SK-N-SH (cell line): ENCODE data around the gene DDR1. TPM values are rescaled to one million over a fixed set of nuclear protein-coding genes. Genes with fewer than 3 reads are reported as not detected.

Experiments
- CTCF ChIA-PET: fragments of 300-600, 350-600 bp; formaldehyde crosslinking; extraction: SDS; loops from one replicate; lab custom pipeline; 2021; lab: Yijun Ruan, JAX
- POLR2A ChIA-PET: fragments of 350-600 bp; sonication (Branson Sonifier 250); formaldehyde crosslinking; extraction: SDS; loops from one replicate; lab custom pipeline; 2020; ENCODE audit warnings: antibody characterized with exemption, inconsistent platforms; lab: Yijun Ruan, JAX
- DNase-seq: peaks from one replicate; pipeline ENCODE4 v3.0.0; 2012
- H2AFZ ChIP-seq: fragments of 200-600 bp; sonication (generic); 2 replicates; pipeline ENCODE4 v1.8.1; 2016; ENCODE audit warnings: antibody characterized with exemption, mild to moderate bottlenecking, low read depth
- H3F3A ChIP-seq: fragments of 200-600 bp; sonication (generic); replicated peaks from 2 replicates; pipeline ENCODE3; 2016; ENCODE audit warnings: antibody characterized with exemption, mild to moderate bottlenecking; ENCODE audit not compliant: insufficient read depth
- H3K27ac ChIP-seq, 2 experiments: fragments of 200-500 bp in 1 of 2; fragments of 200-600 bp in 1 of 2; sonication (Bioruptor generic) in 1 of 2; sonication (generic), shearing (Covaris generic) in 1 of 2; 2 replicates each; pipeline versions ENCODE4 v1.5.1 to v1.6.1; 2014 to 2016; ENCODE audit warnings: low read depth in 2 of 2, inconsistent platforms in 1 of 2, low read length in 1 of 2, mild to moderate bottlenecking in 1 of 2, mixed read lengths in 1 of 2
- H3K27me3 ChIP-seq: fragments of 200-600 bp; sonication (generic), shearing (Covaris generic); 2 replicates; pipeline ENCODE4 v1.6.1; 2016; ENCODE audit warnings: mixed run types; ENCODE audit not compliant: insufficient read depth
- H3K36me3 ChIP-seq, 2 experiments: fragments of 200-500 bp in 1 of 2; fragments of 200-600 bp in 1 of 2; sonication (Bioruptor generic) in 1 of 2; sonication (generic) in 1 of 2; replicated peaks in 1 of 2; 2 replicates each; pipeline versions ENCODE3 to v1.5.1; 2014 to 2016; ENCODE audit warnings: low read length in 1 of 2, mild to moderate bottlenecking in 1 of 2; ENCODE audit not compliant: insufficient read depth in 2 of 2, control insufficient read depth in 1 of 2
- H3K4me1 ChIP-seq, 2 experiments: fragments of 200-500 bp in 1 of 2; fragments of 200-600 bp in 1 of 2; sonication (Bioruptor generic) in 1 of 2; sonication (generic), shearing (Covaris generic) in 1 of 2; 2 replicates each; pipeline versions ENCODE4 v1.5.1 to v1.6.1; 2014 to 2016; ENCODE audit warnings: low read depth in 1 of 2, low read length in 1 of 2, mixed run types in 1 of 2; ENCODE audit not compliant: insufficient read depth in 2 of 2, control insufficient read depth in 1 of 2
- H3K4me2 ChIP-seq: fragments of 200-600 bp; sonication (generic), shearing (Covaris generic); 2 replicates; pipeline ENCODE4 v1.6.1; 2017; ENCODE audit warnings: mixed run types
- H3K4me3 ChIP-seq, 2 experiments: fragments of 200-500 bp in 1 of 2; fragments of 200-600 bp in 1 of 2; sonication (Bioruptor generic) in 1 of 2; sonication (generic), shearing (Covaris generic) in 1 of 2; 2 replicates each; pipeline versions ENCODE4 v1.5.1 to v1.8.1; 2014 to 2016; ENCODE audit warnings: low read depth in 2 of 2, inconsistent platforms in 1 of 2, low read length in 1 of 2, mild to moderate bottlenecking in 1 of 2, mixed read lengths in 1 of 2, moderate library complexity in 1 of 2
- H3K79me2 ChIP-seq: fragments of 200-600 bp; sonication (generic); 2 replicates; pipeline ENCODE4 v1.8.1; 2017; ENCODE audit warnings: mild to moderate bottlenecking; ENCODE audit not compliant: insufficient read depth
- H3K9ac ChIP-seq: fragments of 200-600 bp; sonication (generic); 2 replicates; pipeline ENCODE4 v1.6.1; 2017; ENCODE audit warnings: mixed run types
- H3K9me2 ChIP-seq: fragments of 200-600 bp; sonication (generic); 2 replicates; pipeline ENCODE4 v1.6.1; 2017; ENCODE audit warnings: mixed run types
- H3K9me3 ChIP-seq: fragments of 200-600 bp; sonication (generic); 2 replicates; pipeline ENCODE4 v1.6.1; 2017; ENCODE audit warnings: mixed run types, mild to moderate bottlenecking, moderate library complexity
- H4K20me1 ChIP-seq: fragments of 200-600 bp; sonication (generic); 2 replicates; pipeline ENCODE4 v1.6.1; 2017; ENCODE audit warnings: mild to moderate bottlenecking, mixed run types; ENCODE audit not compliant: insufficient read depth
- ELF1 ChIP-seq: IDR thresholded peaks from 2 replicates; pipeline ENCODE4 v1.4.0; 2012
- EZH2phosphoT487 ChIP-seq: fragments of 200-600 bp; sonication (generic); IDR thresholded peaks from 2 replicates; pipeline ENCODE4 v1.6.1; 2017; ENCODE audit warnings: low read depth, mixed run types, mild to moderate bottlenecking, antibody characterized with exemption, moderate library complexity, borderline replicate concordance
- MAX ChIP-seq: IDR thresholded peaks from 2 replicates; pipeline ENCODE4 v1.4.0; 2012; ENCODE audit warnings: low read depth
- NRF1 ChIP-seq: IDR thresholded peaks from 2 replicates; pipeline ENCODE4 v1.6.1; 2012; ENCODE audit warnings: low read depth, mild to moderate bottlenecking, low read length
- PBX3 ChIP-seq: IDR thresholded peaks from 2 replicates; pipeline ENCODE4; 2012
- RAD21 ChIP-seq: IDR thresholded peaks from 2 replicates; pipeline ENCODE4 v1.6.1; 2012; ENCODE audit warnings: mild to moderate bottlenecking, low read length
- RFX5 ChIP-seq: IDR thresholded peaks from 2 replicates; pipeline ENCODE4 v1.6.1; 2012; ENCODE audit warnings: mild to moderate bottlenecking, improper control_type of control experiment, low read length
- SMC3 ChIP-seq: IDR thresholded peaks from 2 replicates; pipeline ENCODE4 v1.6.1; 2012; ENCODE audit warnings: low read depth, low read length, improper control_type of control experiment
- TCF12 ChIP-seq: IDR thresholded peaks from 2 replicates; pipeline ENCODE4 v1.4.0; 2012
- TEAD4 ChIP-seq: IDR thresholded peaks from 2 replicates; pipeline ENCODE4 v1.4.0; 2012; ENCODE audit warnings: mild to moderate bottlenecking, borderline replicate concordance; ENCODE audit not compliant: insufficient read depth
- USF1 ChIP-seq: IDR thresholded peaks from 2 replicates; pipeline ENCODE4 v1.4.0; 2012; ENCODE audit warnings: low read depth, borderline replicate concordance
- USF2 ChIP-seq: fragments of 150-350 bp; IDR thresholded peaks from 2 replicates; pipeline ENCODE4 v1.6.1; 2017; ENCODE audit warnings: antibody characterized with exemption, low read length, low read depth, borderline replicate concordance
- ZBTB33 ChIP-seq: IDR thresholded peaks from 2 replicates; pipeline ENCODE4 v1.4.0; 2012; ENCODE audit warnings: low read depth, borderline replicate concordance
- WGBS: methylation state at CpG from one replicate; pipeline ENCODE4 v1.1.6; 2017; ENCODE audit warnings: low lambda C conversion rate; 5-methylcytosine and 5-hydroxymethylcytosine counted together
- polyA plus RNA-seq, 3 experiments: library from polyadenylated mRNA; depleted of rRNA; stranded (reverse); fragments of >200 nt; gene quantifications; 2 replicates each; pipeline ENCODE4 v1.2.3, GENCODE V29; 2012

The DDR1 gene
- polyA plus RNA-seq, 1 of the 3 experiments (the other 2 are of a cell fraction) = 52.8 TPM

- Histone ChIP-seq H2AFZ (no peak overlapping the region), H4K20me1 (no peaks in the 10 kb centered on the region), H3K9me2 (no peaks in the 10 kb centered on the region), H3K4me2 (no peak overlapping the region), H3K27ac (no peak overlapping the region)
- CTCF ChIA-PET = interaction anchor here (1.5 kb wide), 1 partner anchor 14 kb away, joined by 4 read pairs; no protein-coding TSS in a partner anchor
- 95% methylated on average over 3 of the region's 3 CpGs for WGBS
- TF ChIP-seq TEAD4 = no peak
- TF ChIP-seq ZBTB33 = no peak
- TF ChIP-seq USF1 = 0 out of 2 replicates have a peak, but pooled peaks have one; percentile 27
- TF ChIP-seq, all 33 proteins: peak for 1
- H3K36me3 ChIP-seq = peaks cover 4 to 14% of the 10 kb centered on the region in 2 experiments
- H3F3A ChIP-seq = no peaks in the 10 kb centered on the region
- POLR2A ChIA-PET = no interaction called here
- no peak for DNase-seq
- no peaks in the 10 kb centered on the region for H3K4me1 ChIP-seq
- no peak overlapping the region for H3K9ac ChIP-seq
- H3K27me3 ChIP-seq = no peaks in the 10 kb centered on the region
- no peak overlapping the region for H3K4me3 ChIP-seq
- no peaks in the 10 kb centered on the region for H3K79me2 ChIP-seq
- no peaks in the 10 kb centered on the region for H3K9me3 ChIP-seq
Observed at GRCh38 chr6:30928677-30929076, 44.4 kb downstream of the DDR1 start.

GRCh38 chr6:30930506-30930905, 46.2 kb downstream of the DDR1 start:
- ChIA-PET CTCF (no interaction called here), POLR2A (no interaction called here)
- no peaks in the 10 kb centered on the region for H3K79me2 ChIP-seq
- no peak for TF ChIP-seq RAD21
- H3K27ac ChIP-seq = no peak overlapping the region
- WGBS = 63% methylated on average over 4 of the region's 4 CpGs
- H4K20me1 ChIP-seq = no peaks in the 10 kb centered on the region
- H3K9me3 ChIP-seq = no peaks in the 10 kb centered on the region
- no peak overlapping the region for H2AFZ ChIP-seq
- no peaks in the 10 kb centered on the region for H3K4me1 ChIP-seq
- H3K9me2 ChIP-seq = no peaks in the 10 kb centered on the region
- no peak overlapping the region for H3K4me2 ChIP-seq
- DNase-seq = no peak
- no peaks in the 10 kb centered on the region for H3F3A ChIP-seq
- H3K36me3 ChIP-seq = peaks cover 4 to 9% of the 10 kb centered on the region in 2 experiments
- no peak overlapping the region for H3K9ac ChIP-seq
- H3K27me3 ChIP-seq = no peaks in the 10 kb centered on the region
- H3K4me3 ChIP-seq = no peak overlapping the region

GRCh38 chr6:30931272-30931671, 47.0 kb downstream of the DDR1 start:
- no peak overlapping the region for H3K4me2 ChIP-seq
- no peak overlapping the region for H2AFZ ChIP-seq
- H3K27ac ChIP-seq = no peak overlapping the region
- no peaks in the 10 kb centered on the region for H3K27me3 ChIP-seq
- H3K9me2 ChIP-seq = no peaks in the 10 kb centered on the region
- POLR2A ChIA-PET = no interaction called here
- WGBS = 36% methylated on average over 6 of the region's 8 CpGs
- DNase-seq = no peak
- CTCF ChIA-PET = interaction anchor here (1.9 kb wide), 1 partner anchor 10 kb away, joined by 6 read pairs; the partner anchor contains the start of gene MUCL3
- no peaks in the 10 kb centered on the region for H3F3A ChIP-seq
- no peak overlapping the region for H3K9ac ChIP-seq
- no peak overlapping the region for H3K4me3 ChIP-seq
- H4K20me1 ChIP-seq = no peaks in the 10 kb centered on the region
- H3K79me2 ChIP-seq = no peaks in the 10 kb centered on the region
- H3K36me3 ChIP-seq = peaks cover under 1 to 4% of the 10 kb centered on the region in 2 experiments
- H3K9me3 ChIP-seq = no peaks in the 10 kb centered on the region
- no peaks in the 10 kb centered on the region for H3K4me1 ChIP-seq
- no peak for TF ChIP-seq MAX
- TF ChIP-seq EZH2phosphoT487 = no peak
- no peak for TF ChIP-seq PBX3
- TF ChIP-seq TCF12 = no peak
- no peak for TF ChIP-seq USF1
- TF ChIP-seq USF2 = no peak
- TF ChIP-seq SMC3 = no peak
- TF ChIP-seq NRF1 = no peak
- TF ChIP-seq RFX5 = no peak
- no peak for TF ChIP-seq ZBTB33
- no peak for TF ChIP-seq ELF1
